ENCODE measurements around the gene KIAA0319L.

The KIAA0319L gene

DNA sequence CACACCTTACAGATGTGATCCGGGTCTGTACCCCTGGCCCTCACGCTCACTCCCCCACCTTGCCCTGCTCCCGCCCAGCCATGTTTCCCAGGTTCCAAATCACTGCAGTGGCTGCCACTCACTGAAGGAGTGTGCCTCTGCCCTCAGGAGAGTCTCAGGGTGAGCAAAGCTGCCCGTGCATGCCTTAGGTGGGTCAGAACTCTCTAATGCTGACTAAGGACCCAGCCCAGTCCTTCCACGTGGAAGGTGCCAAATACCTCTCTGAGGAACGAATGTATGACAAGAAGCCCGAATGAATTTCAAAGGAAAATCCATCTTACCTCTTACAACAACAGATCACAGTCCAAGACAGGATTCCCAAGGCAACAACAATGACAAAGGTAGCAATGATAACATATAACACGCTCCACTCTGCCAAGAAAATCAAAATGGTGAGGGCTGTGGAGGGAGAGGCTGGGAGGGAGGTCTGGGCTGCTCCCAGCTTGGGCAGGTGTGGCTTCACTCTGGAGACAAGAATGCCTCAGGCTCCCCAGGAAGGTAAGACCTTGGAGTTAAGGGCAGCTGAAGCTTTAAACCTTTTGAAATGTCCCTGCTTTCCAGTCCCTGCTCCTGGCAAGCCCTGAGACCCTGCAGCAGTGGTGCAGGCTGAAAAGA lies 115.2 kb downstream of the KIAA0319L start:
- DNase-seq: no peak

DNA sequence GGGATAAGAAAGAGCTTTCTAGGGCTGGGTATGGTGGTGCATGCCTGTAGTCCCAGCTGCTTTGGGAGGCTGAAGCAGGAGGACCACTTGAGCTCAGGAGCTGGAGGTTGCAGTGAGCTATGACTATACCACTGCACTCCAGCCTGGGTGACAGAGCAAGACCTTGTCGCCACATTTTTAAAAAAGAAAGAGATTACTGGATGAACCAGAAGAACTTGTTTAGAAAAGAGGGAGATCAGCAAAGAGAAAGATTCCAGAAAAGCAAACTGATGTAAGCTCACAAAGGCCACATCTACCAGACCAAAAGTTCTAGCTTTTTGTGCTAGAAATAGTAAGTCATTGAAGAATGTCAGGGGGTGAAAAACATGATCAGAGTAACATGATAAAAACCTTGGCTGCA lies 117.6 kb downstream of the KIAA0319L start:
- no peak for DNase-seq

DNA sequence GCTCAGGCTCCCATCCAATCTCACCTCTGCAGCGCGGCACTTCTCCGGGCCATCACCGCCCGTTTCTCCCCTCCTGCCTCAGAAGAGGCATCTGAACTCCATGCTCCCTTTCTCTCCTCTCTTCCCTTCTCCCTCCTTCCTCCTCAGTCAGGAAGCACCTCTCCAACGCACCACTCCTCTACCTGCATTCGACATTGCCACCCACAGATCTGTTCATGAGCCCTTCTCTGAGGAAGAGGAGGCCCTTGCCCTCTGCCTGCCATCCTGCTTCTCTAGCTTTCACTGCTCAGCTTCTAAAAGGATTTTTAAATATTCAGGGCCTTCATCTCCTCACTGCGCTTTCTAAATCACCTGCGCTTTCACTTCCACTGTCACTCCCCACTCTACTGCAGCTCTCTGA lies 120.0 kb downstream of the KIAA0319L start:
- no peak for DNase-seq

DNA sequence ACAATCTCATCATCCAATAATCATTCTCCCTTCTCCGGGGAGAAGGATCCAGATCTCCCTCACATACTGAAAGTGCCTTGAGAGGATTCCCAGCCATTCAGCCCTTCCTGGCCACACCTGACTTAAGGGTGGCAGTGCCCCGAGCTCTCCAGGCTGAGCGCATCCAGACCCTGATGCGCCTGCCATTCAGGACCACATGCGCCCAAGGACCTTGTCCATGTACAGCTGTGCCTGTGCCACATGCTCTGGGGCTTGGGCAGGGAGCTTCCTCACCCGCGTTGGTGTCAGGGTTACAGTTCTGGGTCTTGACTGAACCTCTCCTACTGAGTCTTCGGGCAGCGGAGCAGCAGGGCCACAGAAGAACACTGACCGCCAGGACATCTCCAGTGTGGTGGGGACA lies 121.1 kb downstream of the KIAA0319L start:
- no peak for DNase-seq

DNA sequence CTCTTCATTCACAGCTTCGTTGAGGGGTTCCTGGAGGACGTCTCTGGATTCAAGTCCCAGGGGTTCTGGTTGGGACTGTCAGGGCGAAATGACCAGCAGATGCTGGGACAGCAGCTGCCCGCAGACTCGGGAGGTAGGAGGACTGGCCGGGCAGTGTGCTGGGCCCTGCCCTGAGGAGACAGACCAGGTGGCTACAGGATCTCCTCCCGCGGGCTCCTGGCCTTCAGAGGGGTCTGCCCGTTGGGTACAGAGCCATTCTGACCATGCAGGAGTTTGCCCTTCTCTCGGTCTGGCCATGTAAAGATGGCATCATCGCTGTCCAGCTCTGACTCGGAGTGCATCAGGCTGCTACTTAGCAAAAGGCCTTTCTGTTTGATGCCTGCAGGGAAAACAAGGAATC lies 122.5 kb downstream of the KIAA0319L start:
- DNase-seq: no peak

DNA sequence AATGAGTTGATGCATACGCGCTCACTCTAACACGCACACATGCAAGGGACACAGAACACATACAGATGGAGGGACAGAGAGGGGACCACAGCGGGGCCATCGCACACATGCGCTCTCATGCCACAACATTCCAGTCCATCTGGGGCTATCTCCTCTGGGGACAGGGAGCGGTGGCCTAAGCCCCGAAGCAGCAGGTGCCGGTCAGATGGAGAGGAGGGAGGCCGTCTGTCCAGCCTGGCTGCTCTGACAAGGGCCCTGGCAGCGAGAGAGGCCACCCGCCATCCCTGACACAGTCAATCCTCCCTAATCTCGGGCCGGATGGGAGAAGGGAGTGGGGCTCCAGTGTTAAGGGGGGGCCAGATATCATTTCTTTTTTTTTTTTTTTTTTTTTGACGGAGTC lies 123.5 kb downstream of the KIAA0319L start:
- DNase-seq: no peak

DNA sequence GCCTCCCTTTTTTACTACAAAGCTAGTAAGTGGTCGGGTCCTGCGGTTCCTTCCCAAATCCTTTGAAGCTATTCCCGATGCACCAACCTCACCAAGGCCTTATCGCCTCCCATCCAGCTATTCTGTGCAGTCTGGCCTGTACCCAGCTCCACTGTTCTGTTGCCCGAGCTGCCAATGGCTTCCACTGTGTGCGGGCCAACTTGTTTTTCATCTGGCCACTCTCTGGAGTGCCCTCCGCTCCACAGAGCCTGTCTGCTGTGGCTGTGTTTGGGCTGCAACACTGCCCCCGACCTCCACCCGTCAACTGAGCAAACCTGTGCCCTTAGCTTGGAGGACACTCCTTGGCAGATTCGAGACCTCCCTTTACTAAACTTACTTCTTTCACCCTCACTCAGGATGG lies 125.0 kb downstream of the KIAA0319L start:
- no peak for DNase-seq

DNA sequence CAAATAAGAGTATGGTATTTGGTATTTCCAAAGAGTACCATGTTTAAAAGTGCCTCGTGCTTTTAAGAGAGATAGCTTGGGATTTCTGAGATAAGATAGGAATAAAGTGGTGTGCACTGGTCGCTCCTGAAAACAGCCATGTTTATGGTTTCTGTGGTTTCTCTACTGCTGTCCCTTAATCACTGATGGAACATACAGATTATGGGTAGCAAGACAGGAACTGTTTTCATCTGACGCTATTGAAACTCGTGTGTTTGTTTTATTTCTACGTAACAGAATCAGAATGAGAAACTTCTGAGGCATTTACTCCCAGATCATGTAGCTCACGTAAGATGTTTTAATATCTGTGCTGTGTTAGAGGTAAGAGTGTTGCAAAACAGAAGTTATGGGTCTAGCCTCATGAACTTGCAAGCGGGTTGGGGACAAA lies 126.0 kb downstream of the KIAA0319L start:
- DNase-seq: no peak

DNA sequence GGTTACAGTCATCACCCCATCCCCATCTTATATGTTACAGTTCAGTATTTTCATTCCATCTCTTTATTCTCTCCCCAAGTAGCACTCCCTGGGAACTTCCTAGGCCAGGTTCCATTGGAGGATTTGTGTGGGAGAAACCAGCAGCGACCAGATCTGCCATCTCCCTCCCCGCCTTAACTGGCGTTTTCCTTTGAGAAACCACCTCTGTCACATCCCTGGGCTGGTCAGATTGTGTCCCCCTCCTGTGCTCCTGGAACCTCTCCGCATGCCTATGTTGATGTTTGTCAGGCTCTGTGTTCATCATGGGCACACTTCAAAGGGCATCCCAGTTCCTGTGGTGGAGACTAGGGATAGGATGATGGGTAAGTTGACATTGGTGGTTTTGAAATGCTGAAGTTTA lies 126.4 kb downstream of the KIAA0319L start:
- no peak for DNase-seq

DNA sequence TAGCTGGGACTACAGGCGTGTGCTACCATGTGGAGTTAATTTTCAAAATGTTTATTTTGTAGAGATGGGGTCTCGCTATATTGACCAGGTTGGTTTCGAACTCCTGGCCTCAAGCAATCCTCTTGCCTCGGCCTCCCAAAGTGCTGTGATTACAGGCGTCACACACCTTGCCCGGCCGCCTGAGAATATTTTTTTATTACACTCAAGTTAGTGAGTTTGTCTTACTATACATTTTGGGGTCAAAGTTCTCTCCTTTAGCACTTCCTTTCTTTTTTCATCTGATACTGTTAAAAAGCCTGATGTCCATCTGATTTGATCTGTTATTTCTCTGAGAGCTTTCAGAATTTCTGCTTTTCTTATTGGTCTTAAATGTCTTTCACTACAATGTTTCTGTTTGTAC lies 128.8 kb downstream of the KIAA0319L start:
- DNase-seq: no peak

DNA sequence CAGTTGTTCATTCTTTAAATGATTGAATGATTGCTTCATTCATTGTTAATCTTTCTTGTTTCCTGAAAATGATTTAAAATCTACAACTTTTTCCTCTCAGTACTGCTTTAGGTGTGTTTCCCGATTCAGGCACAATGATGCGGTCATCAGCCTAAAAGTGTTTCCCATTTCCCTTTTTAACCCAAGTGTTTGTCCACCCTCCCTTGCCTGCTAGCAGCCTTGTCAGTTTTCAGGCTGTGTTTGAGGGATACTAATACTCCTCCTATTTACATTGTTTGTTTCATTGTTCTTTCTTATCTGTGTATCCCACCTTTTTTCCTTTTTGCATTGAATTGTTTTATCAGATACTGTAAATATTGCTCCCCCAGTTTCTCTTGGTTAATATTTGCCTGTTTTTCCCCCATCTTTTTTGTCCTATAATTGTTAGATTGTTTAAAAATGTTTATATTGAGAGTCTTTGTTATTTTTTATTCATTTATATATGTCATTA lies 131.1 kb downstream of the KIAA0319L start:
- DNase-seq: no peak

DNA sequence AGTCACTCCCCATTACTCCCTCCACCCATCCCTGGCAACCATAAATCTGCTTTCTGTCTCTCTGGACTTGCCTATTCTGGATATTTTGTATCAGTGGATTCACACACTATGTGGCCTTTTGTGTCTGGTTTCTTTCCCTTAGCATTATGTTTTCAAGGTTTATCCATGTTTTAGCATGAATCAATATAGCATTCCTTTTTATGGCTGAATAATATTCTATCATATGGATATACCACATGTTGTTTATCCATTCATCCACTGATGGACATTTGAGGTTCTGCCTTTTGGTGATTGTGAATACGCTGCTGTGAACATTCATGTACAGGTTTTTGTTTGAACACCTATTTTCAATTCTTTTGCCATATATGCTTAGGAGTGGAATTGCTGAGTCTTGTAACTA lies 148.3 kb downstream of the KIAA0319L start:
- no peak for DNase-seq

DNA sequence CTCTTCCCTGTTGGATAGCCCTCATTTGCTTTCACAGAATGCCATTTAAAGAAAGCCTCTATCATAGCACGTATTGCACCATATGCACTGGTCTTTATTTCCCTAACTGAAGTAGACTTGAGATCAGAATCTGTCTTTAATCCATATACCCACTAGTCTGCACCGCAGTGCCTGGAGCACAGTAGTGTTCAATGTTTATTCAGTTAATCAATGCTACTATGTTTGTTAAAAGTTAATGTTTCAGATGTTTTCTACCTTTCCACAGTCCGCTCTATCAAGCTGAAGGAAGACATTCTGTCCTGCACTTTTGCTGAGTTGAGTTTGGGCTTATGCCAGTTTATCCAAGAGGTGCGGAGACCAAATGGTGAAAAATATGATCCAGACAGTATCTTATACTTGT lies 149.5 kb downstream of the KIAA0319L start:
- no peak for DNase-seq

DNA sequence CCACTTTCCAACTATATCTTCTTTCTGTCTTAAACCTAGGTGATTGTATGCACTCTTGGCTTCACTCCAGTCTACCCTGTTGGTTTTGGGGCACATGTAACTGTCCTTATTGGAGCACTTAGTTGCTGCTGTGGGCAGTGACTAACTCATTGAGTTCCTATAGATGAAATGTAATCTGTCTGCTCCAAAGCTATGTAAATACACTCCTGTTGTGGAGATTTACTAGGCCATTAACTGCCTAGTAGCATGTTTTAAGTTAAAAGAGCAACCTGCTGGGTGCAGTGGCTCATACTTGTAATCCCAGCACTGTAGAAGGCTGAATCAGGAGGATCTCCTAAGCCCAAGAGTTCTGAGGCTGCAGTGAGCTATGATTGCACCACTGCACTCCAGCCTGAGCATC lies 151.1 kb downstream of the KIAA0319L start:
- no peak for DNase-seq

DNA sequence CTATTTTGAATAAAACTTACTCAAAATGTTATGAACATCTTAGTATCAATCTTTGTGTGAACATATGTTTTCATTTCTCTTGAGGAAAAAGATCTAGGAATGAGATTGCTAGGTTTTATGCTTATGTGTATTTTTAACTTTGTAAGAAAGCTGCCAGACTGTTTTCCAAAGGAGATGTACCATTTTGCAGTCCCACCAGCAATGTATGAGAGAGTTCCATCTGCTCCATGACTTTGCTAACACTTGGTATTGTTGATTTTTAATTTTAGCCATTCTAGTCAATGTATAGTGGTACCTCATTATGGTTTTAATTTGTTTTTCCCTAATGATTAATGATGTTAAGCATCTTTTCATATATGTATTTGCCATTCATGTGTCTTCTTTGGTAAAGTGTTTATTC lies 156.2 kb downstream of the KIAA0319L start:
- no peak for DNase-seq

DNA sequence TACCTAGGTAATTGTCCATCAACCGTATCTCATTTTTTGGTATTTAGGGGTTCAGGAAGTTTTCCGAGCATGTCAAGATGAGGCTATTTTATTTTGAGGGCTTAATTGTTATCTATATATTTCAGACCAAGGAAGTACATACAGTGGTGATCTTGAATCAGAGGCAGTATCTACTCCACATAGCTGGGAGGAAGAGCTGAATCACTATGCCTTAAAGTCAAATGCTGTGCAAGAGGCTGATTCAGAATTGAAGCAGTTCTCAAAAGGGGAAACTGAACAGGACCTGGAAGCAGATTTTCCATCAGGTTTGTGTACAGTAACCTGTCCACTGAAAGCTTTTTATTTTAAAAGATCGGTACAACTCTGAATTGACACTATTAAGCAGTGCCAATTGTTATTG lies 158.5 kb downstream of the KIAA0319L start:
- DNase-seq: no peak

DNA sequence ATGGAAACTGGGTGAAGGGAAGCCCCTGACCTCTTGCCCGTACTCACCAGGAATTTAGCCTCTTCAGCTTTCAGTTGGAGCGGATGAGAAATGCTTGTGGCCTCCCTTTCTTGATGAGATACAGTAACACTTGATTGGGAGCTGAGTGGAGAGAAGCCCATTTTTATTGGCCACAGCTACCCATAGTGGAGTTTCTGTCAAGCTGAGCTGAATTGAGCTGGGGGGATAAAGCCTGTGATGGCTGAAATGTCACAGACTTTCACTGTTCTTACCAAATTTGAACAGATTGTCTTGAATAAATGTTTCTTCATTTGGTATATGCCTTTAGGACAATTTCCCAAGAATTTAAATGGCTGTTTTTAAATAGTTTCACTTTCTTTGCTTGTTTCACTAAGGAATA lies 162.8 kb downstream of the KIAA0319L start:
- no peak for DNase-seq

DNA sequence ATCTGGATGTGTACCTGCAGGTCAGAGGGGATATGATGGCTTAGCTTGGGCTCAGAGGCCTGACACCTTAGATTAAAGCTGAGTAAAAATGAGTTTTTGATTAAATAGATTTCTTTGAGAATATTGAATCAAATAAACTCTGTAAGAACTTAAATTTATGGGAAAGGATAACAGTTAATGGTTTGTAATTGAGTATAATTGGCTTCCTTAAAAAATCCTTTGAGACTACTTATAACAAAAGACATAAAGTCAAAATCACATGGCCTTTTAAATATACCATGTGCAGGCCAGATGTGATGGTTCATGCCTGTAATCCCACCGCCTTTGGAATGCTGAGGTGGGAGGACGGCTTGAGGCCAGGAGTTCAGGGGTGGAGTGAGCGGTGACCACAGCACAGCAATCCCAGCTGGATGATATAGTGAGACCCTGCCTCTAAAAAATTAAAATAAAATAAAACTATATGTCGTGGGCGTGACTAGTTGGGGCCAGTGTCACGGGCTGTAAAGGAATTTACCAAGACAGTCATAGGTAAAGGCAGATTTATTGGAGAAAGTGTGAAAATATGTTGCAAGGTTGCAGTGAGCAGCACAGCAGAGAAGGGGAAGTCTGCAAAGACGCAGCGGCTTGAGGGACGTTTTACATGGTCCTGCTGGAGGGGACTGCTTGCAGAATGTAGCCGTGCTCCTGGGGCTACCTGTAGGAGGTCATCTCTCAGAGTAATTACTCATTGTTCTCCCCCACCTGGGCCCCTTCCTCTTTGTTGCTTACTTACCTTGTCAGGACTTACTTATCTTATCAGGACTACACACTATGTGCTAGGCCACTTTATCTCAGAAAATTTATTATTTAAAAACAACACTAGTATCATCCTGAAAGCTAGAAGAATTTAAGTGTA lies 166.4 kb downstream of the KIAA0319L start:
- no peak for DNase-seq

DNA sequence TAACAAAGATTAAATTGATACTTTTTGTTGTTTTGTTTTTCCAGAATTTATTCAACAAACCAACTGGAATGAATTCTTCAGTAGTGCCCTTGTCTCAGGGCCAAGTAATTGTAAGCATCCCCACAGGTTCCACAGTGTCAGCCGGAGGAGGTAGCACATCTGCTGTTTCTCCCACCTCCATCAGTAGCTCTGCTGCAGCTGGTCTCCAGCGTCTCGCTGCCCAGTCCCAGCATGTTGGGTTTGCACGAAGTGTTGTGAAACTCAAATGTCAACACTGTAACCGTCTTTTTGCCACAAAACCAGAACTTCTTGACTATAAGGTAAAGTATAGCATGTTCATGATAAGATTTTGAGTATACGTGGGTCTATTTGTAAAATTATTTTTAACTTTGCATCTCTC lies 170.2 kb downstream of the KIAA0319L start:
- no peak for DNase-seq

DNA sequence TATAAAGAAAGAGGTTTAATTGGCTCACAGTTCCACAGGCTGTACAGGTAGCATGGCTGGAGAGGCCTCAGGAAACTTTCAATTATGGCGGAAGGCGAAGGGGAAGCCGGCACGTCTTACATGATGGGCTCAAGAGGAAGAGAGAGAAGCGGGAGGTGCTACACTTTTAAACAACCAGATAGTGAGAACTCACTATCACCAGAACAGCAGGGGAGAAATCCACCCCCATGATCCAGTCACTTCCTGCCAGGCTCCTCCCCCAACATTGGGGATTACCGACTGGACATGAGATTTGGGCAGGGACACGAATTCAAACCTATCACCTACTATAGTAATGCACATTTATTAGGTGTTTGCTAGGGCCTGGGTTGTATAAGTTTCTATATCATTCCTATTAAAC lies 170.9 kb downstream of the KIAA0319L start:
- no peak for DNase-seq
